Measurements from ENCODE around the gene SMYD3. TPM values are rescaled to one million over a fixed set of nuclear protein-coding genes. Genes with fewer than 3 reads are reported as not detected.

Gene SMYD3
- total and polyA plus RNA-seq, 2 donors (not counting 3 experiments of a cell fraction or from before 2014, with no cell fraction given), result 16.0 to 32.1 TPM

DNA sequence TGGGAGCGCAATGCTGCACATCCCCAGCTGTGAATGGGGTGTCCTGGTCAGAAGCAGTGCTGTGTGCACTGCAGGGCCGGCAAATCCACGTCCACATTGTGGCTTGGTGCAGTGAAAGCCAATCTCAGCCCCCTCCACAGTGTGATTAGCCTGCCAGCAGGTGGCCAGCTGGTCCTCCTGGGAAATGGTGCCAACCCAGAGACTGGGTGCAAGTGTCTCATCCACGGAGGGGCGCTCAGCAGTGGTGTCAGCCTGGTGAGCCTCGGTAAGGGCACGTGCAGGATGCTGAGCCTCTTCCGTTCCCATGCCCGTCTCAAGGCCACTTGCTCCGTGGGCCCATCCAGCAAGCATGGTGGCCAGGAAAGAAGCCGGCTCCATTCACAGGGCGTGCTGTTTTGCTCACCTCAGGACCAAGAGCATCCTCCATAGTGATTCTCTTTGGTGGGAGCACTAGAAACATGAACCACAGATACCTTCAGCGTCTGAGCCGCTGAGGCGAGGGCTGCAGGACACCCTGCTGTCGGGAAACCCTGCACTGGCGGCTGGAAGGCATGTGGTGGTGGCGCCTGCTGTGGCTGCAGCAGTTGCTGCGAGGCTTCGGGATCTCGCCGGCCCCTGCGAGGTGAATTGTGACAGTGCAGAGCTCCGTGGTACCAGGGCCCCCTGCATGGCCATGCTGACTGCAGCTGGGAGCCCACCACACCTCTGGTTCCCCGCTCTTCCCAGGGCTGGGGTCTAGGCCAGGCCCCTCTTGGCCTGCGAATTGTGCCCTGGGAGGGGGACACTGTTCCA lies 2.0 kb upstream of the SMYD3 start:
- Histone ChIP-seq H3K36me3 (ENCODE audit: control insufficient read depth in 2 of 2, extremely low read depth in 1 of 2, insufficient read depth in 2 of 2, low read length in 2 of 2) (no peaks in the 10 kb centered on the region), H4K20me1 (replicated peaks; ENCODE audit: control insufficient read depth, extremely low read depth, insufficient read depth, low read length) (no peaks in the 10 kb centered on the region), H3K4me2 (ENCODE audit: insufficient read depth, low read length) (no peak overlapping the region), H3K27ac (ENCODE audit: insufficient read depth, low read depth, low read length) (no peak overlapping the region), H3K4me1 (ENCODE audit: control insufficient read depth, extremely low read depth, insufficient read depth, low read length) (peaks cover 6% of the 10 kb centered on the region), H3K9me1 (replicated peaks; ENCODE audit: control insufficient read depth, extremely low read depth, insufficient read depth, low read length) (no peaks in the 10 kb centered on the region), H3K9ac (replicated peaks; ENCODE audit: extremely low read depth, insufficient read depth, low read length) (no peak overlapping the region), H3K27me3 (ENCODE audit: control insufficient read depth in 2 of 2, insufficient read depth in 2 of 2, low read length in 2 of 2) (no peaks in the 10 kb centered on the region), H3K79me2 (ENCODE audit: control insufficient read depth, insufficient read depth, low read length) (peaks cover under 1% of the 10 kb centered on the region), H2AFZ (ENCODE audit: low read depth, low read length) (no peak overlapping the region), H3K4me3 (replicated peaks in 1 of 3; ENCODE audit: insufficient read depth in 1 of 3, low read depth in 1 of 3, low read length in 3 of 3) (no peak overlapping the region), H3K9me3 (replicated peaks; ENCODE audit: control insufficient read depth, insufficient read depth, low read length) (no peaks in the 10 kb centered on the region)
- TF ChIP-seq, protein P1, sequence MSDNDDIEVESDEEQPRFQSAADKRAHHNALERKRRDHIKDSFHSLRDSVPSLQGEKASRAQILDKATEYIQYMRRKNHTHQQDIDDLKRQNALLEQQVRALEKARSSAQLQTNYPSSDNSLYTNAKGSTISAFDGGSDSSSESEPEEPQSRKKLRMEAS (IDR thresholded peaks at IDR 0.05; ENCODE audit: insufficient read depth, insufficient read length), result no peak
- TF ChIP-seq GATA2 (IDR thresholded peaks at IDR 0.05; ENCODE audit: insufficient read depth, insufficient read length, low read depth, low read length) (no peak), EZH2 (IDR thresholded peaks at IDR 0.05; ENCODE audit: borderline replicate concordance, low read depth, low read length, severe bottlenecking) (no peak), FOS (IDR thresholded peaks at IDR 0.05; ENCODE audit: borderline replicate concordance, insufficient read depth, low read length) (no peak)
- TF ChIP-seq, protein P2, sequence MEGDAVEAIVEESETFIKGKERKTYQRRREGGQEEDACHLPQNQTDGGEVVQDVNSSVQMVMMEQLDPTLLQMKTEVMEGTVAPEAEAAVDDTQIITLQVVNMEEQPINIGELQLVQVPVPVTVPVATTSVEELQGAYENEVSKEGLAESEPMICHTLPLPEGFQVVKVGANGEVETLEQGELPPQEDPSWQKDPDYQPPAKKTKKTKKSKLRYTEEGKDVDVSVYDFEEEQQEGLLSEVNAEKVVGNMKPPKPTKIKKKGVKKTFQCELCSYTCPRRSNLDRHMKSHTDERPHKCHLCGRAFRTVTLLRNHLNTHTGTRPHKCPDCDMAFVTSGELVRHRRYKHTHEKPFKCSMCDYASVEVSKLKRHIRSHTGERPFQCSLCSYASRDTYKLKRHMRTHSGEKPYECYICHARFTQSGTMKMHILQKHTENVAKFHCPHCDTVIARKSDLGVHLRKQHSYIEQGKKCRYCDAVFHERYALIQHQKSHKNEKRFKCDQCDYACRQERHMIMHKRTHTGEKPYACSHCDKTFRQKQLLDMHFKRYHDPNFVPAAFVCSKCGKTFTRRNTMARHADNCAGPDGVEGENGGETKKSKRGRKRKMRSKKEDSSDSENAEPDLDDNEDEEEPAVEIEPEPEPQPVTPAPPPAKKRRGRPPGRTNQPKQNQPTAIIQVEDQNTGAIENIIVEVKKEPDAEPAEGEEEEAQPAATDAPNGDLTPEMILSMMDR (IDR thresholded peaks at IDR 0.05; ENCODE audit: extremely low read depth in 1 of 2, insufficient read depth in 1 of 2, low read depth in 1 of 2, low read length in 2 of 2), result no peak
- CTCF ChIA-PET, result interaction anchor here (1.4 kb wide), 1 partner anchor 180 kb away, joined by 4 read pairs; no protein-coding TSS in a partner anchor
- dilution Hi-C loops (cut with MboI; ENCODE audit: extremely low pct_ligation_motif_present, low sequenced_read_pairs) (no loop called here), intact Hi-C loops (cut with micrococcal nuclease) (no loop called here)
- BruUV-seq (replicated peaks), result no TSS peak
- FAIRE-seq (no peak), DNase-seq (ENCODE audit: low read depth, low spot score) (no peak)
- POLR2A ChIA-PET, result no interaction called here
